Fibroblast of pulmonary artery (primary cell): ENCODE results near the gene GABARAPL2.
"Not testable (repeated sequence)": the region's sequence is repeated elsewhere in the genome, so short reads cannot be mapped to it uniquely, and the experiment has no call there.

ENCODE experiments used
- DNase-seq: peaks from one replicate; pipeline ENCODE4 v3.0.0-alpha.2; 2010; ENCODE audit warnings: low read depth
- H3K4me3 ChIP-seq: replicated peaks from 2 replicates; pipeline ENCODE4 v1.5.1; 2011; ENCODE audit warnings: low read depth, mild to moderate bottlenecking, control low read depth, low read length, moderate library complexity
- CTCF ChIP-seq: IDR thresholded peaks from 2 replicates; pipeline ENCODE4 v1.5.1; 2011; ENCODE audit warnings: mild to moderate bottlenecking, control low read depth, low read length, inconsistent platforms; ENCODE audit errors: missing control alignments

GABARAPL2 gene

GRCh38 chr16:75578725-75579124, 12.5 kb downstream of the GABARAPL2 start:
- no peak for TF ChIP-seq CTCF
- no peak for DNase-seq
- H3K4me3 ChIP-seq: no peak overlapping the region

GRCh38 chr16:75579281-75579834, 13.2 kb downstream of the GABARAPL2 start:
- DNase-seq: no peak
- H3K4me3 ChIP-seq: no peak overlapping the region
- no peak for TF ChIP-seq CTCF

- DNase-seq: no peak
- H3K4me3 ChIP-seq: no peak overlapping the region
- no peak for TF ChIP-seq CTCF
These were observed 17.9 kb downstream of the GABARAPL2 start for GRCh38 chr16:75584108-75584507.

GRCh38 chr16:75588716-75589115, 22.5 kb downstream of the GABARAPL2 start:
- no peak for TF ChIP-seq CTCF
- H3K4me3 ChIP-seq: no peak overlapping the region
- DNase-seq: no peak

- H3K4me3 ChIP-seq: no peak overlapping the region
- no peak for DNase-seq
- no peak for TF ChIP-seq CTCF
These were observed 23.1 kb downstream of the GABARAPL2 start for GRCh38 chr16:75589306-75589705.

- peak; percentile 83 for DNase-seq
- TF ChIP-seq CTCF: peak; percentile 29
These were observed 25.0 kb downstream of the GABARAPL2 start for GRCh38 chr16:75590920-75591843.

GRCh38 chr16:75591927-75592326, 25.7 kb downstream of the GABARAPL2 start:
- H3K4me3 ChIP-seq: not testable (repeated sequence)
- DNase-seq: peak; percentile 50

More at GRCh38 chr16:75590920-75591843, 25.0 kb downstream of the GABARAPL2 start:
- H3K4me3 ChIP-seq: peak overlapping the region; percentile 19
